ENCODE measurements around the gene ZNF678. TPM values are rescaled to one million over a fixed set of nuclear protein-coding genes. Genes with fewer than 3 reads are reported as not detected.

Gene ZNF678
- polyA plus RNA-seq, 1 of the 3 experiments (the other 2 are of a cell fraction), result 1.3 TPM

DNA sequence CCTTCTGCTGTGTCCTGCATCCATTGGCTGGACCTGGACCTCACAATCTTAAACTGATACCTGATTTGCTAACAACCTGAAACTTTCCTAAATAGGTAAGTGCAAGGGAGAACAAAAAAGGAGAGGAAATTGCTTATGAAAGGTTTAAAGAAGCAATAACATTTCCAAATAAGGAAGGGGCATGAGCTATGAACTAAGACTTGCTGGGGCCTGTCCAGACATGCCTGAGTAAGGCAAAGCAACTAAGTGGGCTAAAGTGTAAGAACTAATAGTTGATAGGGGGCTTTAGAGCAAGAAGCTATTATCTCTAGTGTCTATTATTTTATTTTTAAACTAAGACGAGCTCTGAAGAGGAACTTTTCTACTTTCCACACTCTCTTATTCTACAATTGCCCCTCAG is 160.1 kb downstream of the ZNF678 start:
- no peak for DNase-seq
- H3K79me2 ChIP-seq (ENCODE audit: insufficient read depth), result no peaks in the 10 kb centered on the region
- no peaks in the 10 kb centered on the region for H3K9me2 ChIP-seq
- H3K9ac ChIP-seq, result no peak overlapping the region
- H3K27ac ChIP-seq (ENCODE audit: low read depth in 2 of 2, low read length in 1 of 2), result no peak overlapping the region
- 25% methylated on average over 1 of the region's 1 CpG for WGBS (ENCODE audit: low lambda C conversion rate)
- H3K4me3 ChIP-seq (ENCODE audit: low read depth in 2 of 2, low read length in 1 of 2), result no peak overlapping the region
- no peaks in the 10 kb centered on the region for H3K36me3 ChIP-seq (replicated peaks in 1 of 2; ENCODE audit: control insufficient read depth in 1 of 2, insufficient read depth in 2 of 2, low read length in 1 of 2)
- POLR2A ChIA-PET, result no interaction called here
- no peaks in the 10 kb centered on the region for H3F3A ChIP-seq (replicated peaks; ENCODE audit: insufficient read depth)
- H3K4me1 ChIP-seq (ENCODE audit: control insufficient read depth in 1 of 2, insufficient read depth in 2 of 2, low read depth in 1 of 2, low read length in 1 of 2), result peaks cover 0 to 2% of the 10 kb centered on the region in 2 experiments; a peak in 2 of 4 replicates
- H3K27me3 ChIP-seq (ENCODE audit: insufficient read depth), result no peaks in the 10 kb centered on the region
- no peaks in the 10 kb centered on the region for H3K9me3 ChIP-seq
- H2AFZ ChIP-seq (ENCODE audit: low read depth), result no peak overlapping the region
- TF ChIP-seq ELF1 (IDR thresholded peaks at IDR 0.05), result no peak
- TF ChIP-seq FOXJ3 (CRISPR knock-in tag; IDR thresholded peaks at IDR 0.05), result no peak
- no peaks in the 10 kb centered on the region for H4K20me1 ChIP-seq (ENCODE audit: insufficient read depth)
- no peak overlapping the region for H3K4me2 ChIP-seq
- CTCF ChIA-PET, result no interaction called here

DNA sequence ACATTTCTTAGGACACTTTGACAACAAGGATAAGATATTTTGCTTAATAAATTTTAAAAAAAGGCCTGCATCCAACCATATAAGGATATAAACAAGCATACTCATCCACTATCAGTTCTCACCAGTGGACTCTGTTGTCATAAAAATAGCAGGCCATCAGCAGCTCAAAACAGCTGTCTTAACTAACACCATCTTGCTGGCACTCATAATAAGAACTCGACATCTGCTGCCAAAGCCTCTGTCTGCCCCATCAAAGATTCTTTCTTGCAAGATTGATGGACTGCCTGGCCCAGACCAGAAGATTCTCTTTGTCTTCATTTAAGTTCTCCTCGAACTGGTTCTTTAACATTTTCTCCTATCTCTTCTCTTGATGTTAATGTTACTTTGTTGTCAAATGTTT is 161.7 kb downstream of the ZNF678 start:
- Histone ChIP-seq H2AFZ (ENCODE audit: low read depth) (no peak overlapping the region), H3K4me3 (ENCODE audit: low read depth in 2 of 2, low read length in 1 of 2) (no peak overlapping the region), H3K36me3 (replicated peaks in 1 of 2; ENCODE audit: control insufficient read depth in 1 of 2, insufficient read depth in 2 of 2, low read length in 1 of 2) (no peaks in the 10 kb centered on the region), H3K79me2 (ENCODE audit: insufficient read depth) (no peaks in the 10 kb centered on the region), H3F3A (replicated peaks; ENCODE audit: insufficient read depth) (no peaks in the 10 kb centered on the region), H4K20me1 (ENCODE audit: insufficient read depth) (peaks cover 6% of the 10 kb centered on the region; the same call in 1 of the 2 replicates), H3K27ac (ENCODE audit: low read depth in 2 of 2, low read length in 1 of 2) (no peak overlapping the region), H3K9me3 (no peaks in the 10 kb centered on the region), H3K9ac (no peak overlapping the region), H3K4me1 (ENCODE audit: control insufficient read depth in 1 of 2, insufficient read depth in 2 of 2, low read depth in 1 of 2, low read length in 1 of 2) (peaks cover 6 to 18% of the 10 kb centered on the region in 2 experiments; a peak in 3 of 4 replicates), H3K9me2 (no peaks in the 10 kb centered on the region), H3K4me2 (no peak overlapping the region), H3K27me3 (ENCODE audit: insufficient read depth) (no peaks in the 10 kb centered on the region)
- CTCF ChIA-PET, result no interaction called here
- POLR2A ChIA-PET, result no interaction called here
- TF ChIP-seq, protein P1, sequence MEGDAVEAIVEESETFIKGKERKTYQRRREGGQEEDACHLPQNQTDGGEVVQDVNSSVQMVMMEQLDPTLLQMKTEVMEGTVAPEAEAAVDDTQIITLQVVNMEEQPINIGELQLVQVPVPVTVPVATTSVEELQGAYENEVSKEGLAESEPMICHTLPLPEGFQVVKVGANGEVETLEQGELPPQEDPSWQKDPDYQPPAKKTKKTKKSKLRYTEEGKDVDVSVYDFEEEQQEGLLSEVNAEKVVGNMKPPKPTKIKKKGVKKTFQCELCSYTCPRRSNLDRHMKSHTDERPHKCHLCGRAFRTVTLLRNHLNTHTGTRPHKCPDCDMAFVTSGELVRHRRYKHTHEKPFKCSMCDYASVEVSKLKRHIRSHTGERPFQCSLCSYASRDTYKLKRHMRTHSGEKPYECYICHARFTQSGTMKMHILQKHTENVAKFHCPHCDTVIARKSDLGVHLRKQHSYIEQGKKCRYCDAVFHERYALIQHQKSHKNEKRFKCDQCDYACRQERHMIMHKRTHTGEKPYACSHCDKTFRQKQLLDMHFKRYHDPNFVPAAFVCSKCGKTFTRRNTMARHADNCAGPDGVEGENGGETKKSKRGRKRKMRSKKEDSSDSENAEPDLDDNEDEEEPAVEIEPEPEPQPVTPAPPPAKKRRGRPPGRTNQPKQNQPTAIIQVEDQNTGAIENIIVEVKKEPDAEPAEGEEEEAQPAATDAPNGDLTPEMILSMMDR (IDR thresholded peaks at IDR 0.05), result no peak
- TF ChIP-seq RCOR1 (IDR thresholded peaks at IDR 0.05; ENCODE audit: low read length) (no peak), RAD21 (IDR thresholded peaks at IDR 0.05; ENCODE audit: low read length) (no peak), GATA2 (CRISPR knock-in tag; IDR thresholded peaks at IDR 0.05) (no peak), NFIC (IDR thresholded peaks at IDR 0.05; ENCODE audit: borderline replicate concordance) (no peak), CHD2 (IDR thresholded peaks at IDR 0.05; ENCODE audit: low read length, partially characterized antibody) (no peak), EP300 (IDR thresholded peaks at IDR 0.05; ENCODE audit: borderline replicate concordance in 1 of 2, low read depth in 1 of 2, low read length in 1 of 2) (no peak), POLR2AphosphoS5 (IDR thresholded peaks at IDR 0.05; ENCODE audit: low read depth, low read length) (no peak), FOSL2 (IDR thresholded peaks at IDR 0.05; ENCODE audit: borderline replicate concordance, low read depth) (no peak), ELF1 (IDR thresholded peaks at IDR 0.05) (no peak), MEF2A (IDR thresholded peaks at IDR 0.05; ENCODE audit: borderline replicate concordance, low read depth) (no peak), YY1 (IDR thresholded peaks at IDR 0.05; ENCODE audit: low read depth) (no peak), RXRA (IDR thresholded peaks at IDR 0.05; ENCODE audit: borderline replicate concordance, low read depth) (no peak), MXI1 (IDR thresholded peaks at IDR 0.05; ENCODE audit: low read depth, low read length) (no peak), TCF12 (IDR thresholded peaks at IDR 0.05) (no peak), SMC3 (IDR thresholded peaks at IDR 0.05; ENCODE audit: low read depth, low read length) (no peak)
- TF ChIP-seq, protein P2, sequence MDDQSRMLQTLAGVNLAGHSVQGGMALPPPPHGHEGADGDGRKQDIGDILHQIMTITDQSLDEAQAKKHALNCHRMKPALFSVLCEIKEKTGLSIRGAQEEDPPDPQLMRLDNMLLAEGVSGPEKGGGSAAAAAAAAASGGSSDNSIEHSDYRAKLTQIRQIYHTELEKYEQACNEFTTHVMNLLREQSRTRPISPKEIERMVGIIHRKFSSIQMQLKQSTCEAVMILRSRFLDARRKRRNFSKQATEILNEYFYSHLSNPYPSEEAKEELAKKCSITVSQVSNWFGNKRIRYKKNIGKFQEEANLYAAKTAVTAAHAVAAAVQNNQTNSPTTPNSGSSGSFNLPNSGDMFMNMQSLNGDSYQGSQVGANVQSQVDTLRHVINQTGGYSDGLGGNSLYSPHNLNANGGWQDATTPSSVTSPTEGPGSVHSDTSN (IDR thresholded peaks at IDR 0.05), result no peak
- TF ChIP-seq, protein P3, sequence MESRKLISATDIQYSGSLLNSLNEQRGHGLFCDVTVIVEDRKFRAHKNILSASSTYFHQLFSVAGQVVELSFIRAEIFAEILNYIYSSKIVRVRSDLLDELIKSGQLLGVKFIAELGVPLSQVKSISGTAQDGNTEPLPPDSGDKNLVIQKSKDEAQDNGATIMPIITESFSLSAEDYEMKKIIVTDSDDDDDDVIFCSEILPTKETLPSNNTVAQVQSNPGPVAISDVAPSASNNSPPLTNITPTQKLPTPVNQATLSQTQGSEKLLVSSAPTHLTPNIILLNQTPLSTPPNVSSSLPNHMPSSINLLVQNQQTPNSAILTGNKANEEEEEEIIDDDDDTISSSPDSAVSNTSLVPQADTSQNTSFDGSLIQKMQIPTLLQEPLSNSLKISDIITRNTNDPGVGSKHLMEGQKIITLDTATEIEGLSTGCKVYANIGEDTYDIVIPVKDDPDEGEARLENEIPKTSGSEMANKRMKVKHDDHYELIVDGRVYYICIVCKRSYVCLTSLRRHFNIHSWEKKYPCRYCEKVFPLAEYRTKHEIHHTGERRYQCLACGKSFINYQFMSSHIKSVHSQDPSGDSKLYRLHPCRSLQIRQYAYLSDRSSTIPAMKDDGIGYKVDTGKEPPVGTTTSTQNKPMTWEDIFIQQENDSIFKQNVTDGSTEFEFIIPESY (IDR thresholded peaks at IDR 0.05; ENCODE audit: borderline replicate concordance, low read depth), result no peak
- TF ChIP-seq, protein P4, sequence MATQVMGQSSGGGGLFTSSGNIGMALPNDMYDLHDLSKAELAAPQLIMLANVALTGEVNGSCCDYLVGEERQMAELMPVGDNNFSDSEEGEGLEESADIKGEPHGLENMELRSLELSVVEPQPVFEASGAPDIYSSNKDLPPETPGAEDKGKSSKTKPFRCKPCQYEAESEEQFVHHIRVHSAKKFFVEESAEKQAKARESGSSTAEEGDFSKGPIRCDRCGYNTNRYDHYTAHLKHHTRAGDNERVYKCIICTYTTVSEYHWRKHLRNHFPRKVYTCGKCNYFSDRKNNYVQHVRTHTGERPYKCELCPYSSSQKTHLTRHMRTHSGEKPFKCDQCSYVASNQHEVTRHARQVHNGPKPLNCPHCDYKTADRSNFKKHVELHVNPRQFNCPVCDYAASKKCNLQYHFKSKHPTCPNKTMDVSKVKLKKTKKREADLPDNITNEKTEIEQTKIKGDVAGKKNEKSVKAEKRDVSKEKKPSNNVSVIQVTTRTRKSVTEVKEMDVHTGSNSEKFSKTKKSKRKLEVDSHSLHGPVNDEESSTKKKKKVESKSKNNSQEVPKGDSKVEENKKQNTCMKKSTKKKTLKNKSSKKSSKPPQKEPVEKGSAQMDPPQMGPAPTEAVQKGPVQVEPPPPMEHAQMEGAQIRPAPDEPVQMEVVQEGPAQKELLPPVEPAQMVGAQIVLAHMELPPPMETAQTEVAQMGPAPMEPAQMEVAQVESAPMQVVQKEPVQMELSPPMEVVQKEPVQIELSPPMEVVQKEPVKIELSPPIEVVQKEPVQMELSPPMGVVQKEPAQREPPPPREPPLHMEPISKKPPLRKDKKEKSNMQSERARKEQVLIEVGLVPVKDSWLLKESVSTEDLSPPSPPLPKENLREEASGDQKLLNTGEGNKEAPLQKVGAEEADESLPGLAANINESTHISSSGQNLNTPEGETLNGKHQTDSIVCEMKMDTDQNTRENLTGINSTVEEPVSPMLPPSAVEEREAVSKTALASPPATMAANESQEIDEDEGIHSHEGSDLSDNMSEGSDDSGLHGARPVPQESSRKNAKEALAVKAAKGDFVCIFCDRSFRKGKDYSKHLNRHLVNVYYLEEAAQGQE (IDR thresholded peaks at IDR 0.05; ENCODE audit: low read depth, low read length), result no peak
- DNase-seq, result no peak
- WGBS (ENCODE audit: low lambda C conversion rate), result 5% methylated on average over 2 of the region's 2 CpGs

Measured in SK-N-SH (cell line).